ENCODE results near the gene PLEKHM3.
"Not testable (repeated sequence)": the region's sequence is repeated elsewhere in the genome, so short reads cannot be mapped to it uniquely, and the experiment has no call there.

Gene PLEKHM3

GRCh38 chr2:208024091-208024490 is 1.2 kb downstream of the PLEKHM3 start:
- no peaks in the 10 kb centered on the region for H3K27me3 ChIP-seq (ENCODE audit: insufficient read depth, poor library complexity, severe bottlenecking)
- peak overlapping the region; percentile 88 for H3K27ac ChIP-seq (replicated peaks)
- DNase-seq (ENCODE audit: low read depth in 1 of 2, low spot score in 1 of 2), result no peak
- H3K4me3 ChIP-seq (replicated peaks; ENCODE audit: insufficient read depth, low read length), result peak overlapping the region; percentile 94; the same call in 1 of the 2 replicates
- TF ChIP-seq, protein P1, sequence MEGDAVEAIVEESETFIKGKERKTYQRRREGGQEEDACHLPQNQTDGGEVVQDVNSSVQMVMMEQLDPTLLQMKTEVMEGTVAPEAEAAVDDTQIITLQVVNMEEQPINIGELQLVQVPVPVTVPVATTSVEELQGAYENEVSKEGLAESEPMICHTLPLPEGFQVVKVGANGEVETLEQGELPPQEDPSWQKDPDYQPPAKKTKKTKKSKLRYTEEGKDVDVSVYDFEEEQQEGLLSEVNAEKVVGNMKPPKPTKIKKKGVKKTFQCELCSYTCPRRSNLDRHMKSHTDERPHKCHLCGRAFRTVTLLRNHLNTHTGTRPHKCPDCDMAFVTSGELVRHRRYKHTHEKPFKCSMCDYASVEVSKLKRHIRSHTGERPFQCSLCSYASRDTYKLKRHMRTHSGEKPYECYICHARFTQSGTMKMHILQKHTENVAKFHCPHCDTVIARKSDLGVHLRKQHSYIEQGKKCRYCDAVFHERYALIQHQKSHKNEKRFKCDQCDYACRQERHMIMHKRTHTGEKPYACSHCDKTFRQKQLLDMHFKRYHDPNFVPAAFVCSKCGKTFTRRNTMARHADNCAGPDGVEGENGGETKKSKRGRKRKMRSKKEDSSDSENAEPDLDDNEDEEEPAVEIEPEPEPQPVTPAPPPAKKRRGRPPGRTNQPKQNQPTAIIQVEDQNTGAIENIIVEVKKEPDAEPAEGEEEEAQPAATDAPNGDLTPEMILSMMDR (IDR thresholded peaks at IDR 0.05; ENCODE audit: insufficient read depth, low read length), result no peak
- TF ChIP-seq REST (IDR thresholded peaks at IDR 0.05; ENCODE audit: insufficient replicate concordance, low read depth) (no peak), GABPA (IDR thresholded peaks at IDR 0.05; ENCODE audit: low read depth) (no peak), SPI1 (IDR thresholded peaks at IDR 0.05; ENCODE audit: borderline replicate concordance, low read depth) (no peak), POLR2AphosphoS5 (IDR thresholded peaks at IDR 0.05; ENCODE audit: low read depth) (no peak)

DNA sequence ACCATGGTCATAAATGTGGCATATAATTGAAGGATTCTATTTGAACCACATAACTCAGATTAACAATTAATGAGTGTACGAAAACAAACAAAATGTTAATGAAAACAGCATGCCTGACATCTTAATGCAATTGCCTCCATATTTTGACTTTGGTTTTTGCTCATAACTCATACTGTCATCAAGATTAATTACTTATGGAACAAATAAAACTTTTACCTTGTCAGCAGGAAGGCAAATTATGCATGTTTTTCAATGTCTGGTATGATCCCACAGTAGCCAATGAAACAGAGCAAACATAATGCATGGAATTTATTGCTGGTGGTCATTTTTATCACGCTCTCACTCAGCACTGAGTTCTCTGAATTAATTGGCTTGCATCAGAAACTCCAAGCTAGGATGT is 5.1 kb downstream of the PLEKHM3 start:
- no peak overlapping the region for H3K27ac ChIP-seq (replicated peaks)
- H3K27me3 ChIP-seq (ENCODE audit: insufficient read depth, poor library complexity, severe bottlenecking), result no peaks in the 10 kb centered on the region
- no peak for DNase-seq (ENCODE audit: low read depth in 1 of 2, low spot score in 1 of 2)
- TF ChIP-seq POLR2AphosphoS5 (IDR thresholded peaks at IDR 0.05; ENCODE audit: low read depth), result no peak
- no peak for TF ChIP-seq GABPA (IDR thresholded peaks at IDR 0.05; ENCODE audit: low read depth)
- TF ChIP-seq, protein P1 (IDR thresholded peaks at IDR 0.05; ENCODE audit: insufficient read depth, low read length), result no peak
- no peak for TF ChIP-seq REST (IDR thresholded peaks at IDR 0.05; ENCODE audit: insufficient replicate concordance, low read depth)
- no peak for TF ChIP-seq SPI1 (IDR thresholded peaks at IDR 0.05; ENCODE audit: borderline replicate concordance, low read depth)
- no peak overlapping the region for H3K4me3 ChIP-seq (replicated peaks; ENCODE audit: insufficient read depth, low read length)

GRCh38 chr2:208018124-208018712 is 7.1 kb downstream of the PLEKHM3 start:
- not testable (repeated sequence) for H3K27ac ChIP-seq (replicated peaks); H3K27me3 ChIP-seq (ENCODE audit: insufficient read depth, poor library complexity, severe bottlenecking)

DNA sequence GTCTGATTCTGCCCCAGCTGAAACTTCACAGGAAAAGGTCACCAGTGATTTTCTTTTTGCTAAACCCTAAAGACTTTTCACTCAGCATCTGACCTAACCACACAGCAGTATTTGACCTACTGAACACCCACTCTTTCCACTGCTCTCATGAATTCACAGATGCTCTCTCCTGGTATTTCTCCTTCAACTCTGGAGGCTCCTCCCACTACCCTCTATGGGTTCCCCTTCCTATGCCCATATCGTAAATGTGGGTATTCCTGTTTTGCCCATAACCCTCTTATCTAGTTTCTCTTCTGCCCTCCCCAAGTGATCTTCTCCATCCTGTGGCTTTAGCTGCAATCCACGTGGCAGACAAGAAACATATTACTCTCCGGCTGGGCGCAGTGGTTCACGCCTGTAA is 7.6 kb downstream of the PLEKHM3 start:
- no peaks in the 10 kb centered on the region for H3K27me3 ChIP-seq (ENCODE audit: insufficient read depth, poor library complexity, severe bottlenecking)
- TF ChIP-seq POLR2AphosphoS5 (IDR thresholded peaks at IDR 0.05; ENCODE audit: low read depth) (no peak), REST (IDR thresholded peaks at IDR 0.05; ENCODE audit: insufficient replicate concordance, low read depth) (no peak), GABPA (IDR thresholded peaks at IDR 0.05; ENCODE audit: low read depth) (no peak), SPI1 (IDR thresholded peaks at IDR 0.05; ENCODE audit: borderline replicate concordance, low read depth) (no peak)
- TF ChIP-seq, protein P1 (IDR thresholded peaks at IDR 0.05; ENCODE audit: insufficient read depth, low read length), result no peak
- DNase-seq (ENCODE audit: low read depth in 1 of 2, low spot score in 1 of 2), result no peak
- H3K27ac ChIP-seq (replicated peaks), result no peak overlapping the region
- H3K4me3 ChIP-seq (replicated peaks; ENCODE audit: insufficient read depth, low read length), result no peak overlapping the region

More at GRCh38 chr2:208018124-208018712, 7.1 kb downstream of the PLEKHM3 start:
- H3K4me3 ChIP-seq (replicated peaks; ENCODE audit: insufficient read depth, low read length); DNase-seq (ENCODE audit: low read depth in 1 of 2, low spot score in 1 of 2): not testable (repeated sequence)
